GM18868 (cell line): ENCODE results near the gene C10orf105.

ENCODE experiments used
- ATAC-seq: cut with Tn5 transposase; IDR thresholded peaks from one replicate; pipeline ENCODE4 v1.9.1; 2021; ENCODE audit warnings: mild to moderate bottlenecking, moderate library complexity; ENCODE audit not compliant: unreplicated experiment

Gene C10orf105

DNA sequence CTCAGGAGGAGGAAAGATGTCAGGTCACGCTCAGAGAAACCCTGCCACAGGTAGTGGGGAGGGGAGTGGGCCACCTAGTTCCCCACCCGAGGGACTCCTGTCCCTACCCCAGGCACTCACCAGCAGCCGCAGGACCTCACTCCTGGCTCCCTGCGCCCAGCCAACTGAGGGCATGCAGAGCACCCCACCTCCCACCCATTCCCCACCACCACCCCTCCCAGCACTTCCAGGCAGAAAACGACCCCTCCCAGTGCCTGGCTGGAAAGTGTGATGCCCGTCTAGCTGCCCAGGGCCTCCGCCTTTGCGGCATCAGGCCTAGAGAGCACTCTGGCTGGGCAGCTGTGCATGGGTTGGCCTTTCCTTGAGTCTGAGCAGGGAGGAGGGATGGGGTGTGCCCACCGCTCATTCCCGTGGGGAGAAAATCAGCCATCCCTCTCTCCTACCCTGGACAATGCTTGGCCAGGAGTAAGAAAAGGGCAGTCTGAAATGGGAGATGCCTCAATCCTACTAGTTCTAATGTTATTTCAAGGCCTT is 1.3 kb downstream of the C10orf105 start:
- ATAC-seq: no peak

DNA sequence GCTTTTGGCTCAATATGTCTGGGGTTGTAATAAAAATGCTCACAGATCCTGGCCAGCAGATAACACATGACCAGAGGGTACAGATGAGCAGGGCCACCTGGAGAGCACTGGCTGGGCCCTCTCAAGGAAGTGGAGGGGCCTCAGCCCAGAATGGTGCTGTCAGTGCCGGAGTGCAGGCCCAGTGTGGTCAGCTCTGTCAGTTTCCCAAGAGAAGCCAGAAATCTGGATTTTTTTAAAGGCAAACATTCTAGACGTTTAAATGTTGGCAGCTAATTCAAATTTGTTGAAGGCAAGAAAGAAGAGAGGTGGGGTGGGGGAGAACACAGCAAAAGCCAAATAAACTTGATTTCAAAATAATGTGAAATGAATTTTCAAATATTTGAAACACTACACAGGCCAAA is 2.0 kb downstream of the C10orf105 start:
- ATAC-seq: no peak

DNA sequence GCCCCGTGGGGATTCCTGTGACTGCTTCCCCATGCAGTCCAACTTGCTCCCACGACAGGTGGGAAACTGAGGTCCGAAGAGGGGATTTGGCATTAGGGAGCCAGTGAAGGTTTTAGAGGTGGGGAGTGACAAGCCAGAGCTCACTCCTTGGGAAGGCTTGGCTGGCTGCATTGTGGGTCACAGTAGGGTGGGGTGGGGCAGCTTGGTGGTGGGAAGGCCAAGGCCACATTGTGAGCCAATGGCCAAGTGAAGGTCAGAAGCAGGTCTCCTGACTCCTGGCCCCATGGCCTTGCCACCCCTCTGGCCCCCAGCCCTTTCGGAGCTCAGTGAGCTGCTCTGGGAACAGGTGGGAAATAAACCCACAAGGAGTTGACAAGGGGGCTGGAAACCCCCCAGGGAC is 2.5 kb downstream of the C10orf105 start:
- ATAC-seq: no peak

DNA sequence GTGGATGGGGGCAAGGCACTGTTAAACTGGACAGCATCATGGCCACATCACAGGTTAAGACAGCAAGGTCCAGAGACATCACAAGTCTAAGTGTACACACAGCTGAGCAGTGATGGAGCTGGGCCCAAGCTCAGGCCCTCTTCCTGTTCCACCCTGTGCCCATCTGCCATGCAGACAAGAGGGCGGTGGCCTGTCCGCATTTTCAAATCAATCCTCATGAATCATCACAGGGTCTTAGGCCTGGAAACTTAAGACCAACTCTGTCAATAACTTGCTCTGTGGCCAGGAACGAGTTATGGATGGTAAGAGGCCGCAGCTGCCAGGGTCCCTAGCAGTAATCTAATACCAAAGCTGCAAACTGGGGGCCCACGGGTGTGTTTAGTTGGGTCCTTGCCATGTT is 3.2 kb downstream of the C10orf105 start:
- no peak for ATAC-seq

DNA sequence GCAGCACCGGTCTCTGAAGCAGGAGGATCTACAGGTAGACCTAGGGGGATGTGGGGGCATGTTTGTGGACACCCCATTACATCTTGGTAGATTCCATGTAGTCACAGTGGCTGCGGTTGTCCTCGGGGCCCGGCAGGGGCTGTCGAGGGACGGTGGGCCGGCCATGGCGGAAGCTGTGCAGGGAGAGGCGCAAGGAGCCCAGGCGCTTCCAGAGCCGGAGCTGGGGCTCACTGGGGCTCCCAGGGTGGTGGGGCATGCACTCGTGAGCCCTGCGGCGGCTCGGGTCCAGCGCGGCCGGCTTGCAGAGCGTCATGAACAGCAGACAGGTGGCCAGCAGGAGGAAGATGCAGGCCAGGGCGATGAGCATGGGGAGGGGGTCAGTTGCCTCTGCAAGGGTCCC is 3.7 kb downstream of the C10orf105 start:
- ATAC-seq: no peak

DNA sequence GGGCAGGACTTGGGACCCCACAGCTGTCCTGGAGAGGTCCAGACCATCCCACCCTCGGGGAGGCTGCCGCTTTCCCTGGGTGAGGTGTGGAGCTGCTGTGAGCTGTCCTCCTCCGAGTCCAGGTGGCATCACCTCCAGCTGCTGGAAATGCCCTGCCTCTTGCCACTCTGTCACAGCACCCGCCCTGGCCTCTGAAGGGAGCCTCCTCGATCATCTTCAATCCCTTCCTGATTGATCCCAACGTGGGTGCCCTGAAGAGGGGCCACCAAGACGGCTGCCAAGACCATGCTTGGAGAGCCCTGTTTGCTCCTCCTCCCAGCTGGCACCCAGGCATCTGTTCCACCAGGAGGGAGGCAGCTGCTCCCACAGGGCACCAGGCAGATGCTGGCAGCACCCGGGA is 4.6 kb downstream of the C10orf105 start:
- ATAC-seq: no peak

DNA sequence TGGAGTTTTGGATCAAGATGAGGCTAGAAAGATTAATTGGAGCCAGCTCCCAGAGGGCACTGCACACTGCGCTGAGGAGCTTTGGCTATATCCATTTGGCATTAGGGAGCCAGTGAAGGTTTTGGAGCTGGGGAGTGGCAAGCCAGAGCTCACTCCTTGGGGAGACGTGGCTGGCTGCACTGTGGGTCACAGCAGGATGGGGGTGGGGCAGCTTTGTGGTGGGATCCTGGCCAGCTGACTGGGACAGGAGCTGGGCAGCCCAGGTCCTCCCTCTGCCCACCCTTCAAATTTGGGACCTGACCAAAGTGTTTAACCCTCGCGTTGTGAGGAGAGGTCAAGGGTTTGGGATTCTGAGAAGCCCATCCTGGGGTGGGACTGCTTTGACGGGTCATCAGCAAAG is 5.0 kb downstream of the C10orf105 start:
- no peak for ATAC-seq

DNA sequence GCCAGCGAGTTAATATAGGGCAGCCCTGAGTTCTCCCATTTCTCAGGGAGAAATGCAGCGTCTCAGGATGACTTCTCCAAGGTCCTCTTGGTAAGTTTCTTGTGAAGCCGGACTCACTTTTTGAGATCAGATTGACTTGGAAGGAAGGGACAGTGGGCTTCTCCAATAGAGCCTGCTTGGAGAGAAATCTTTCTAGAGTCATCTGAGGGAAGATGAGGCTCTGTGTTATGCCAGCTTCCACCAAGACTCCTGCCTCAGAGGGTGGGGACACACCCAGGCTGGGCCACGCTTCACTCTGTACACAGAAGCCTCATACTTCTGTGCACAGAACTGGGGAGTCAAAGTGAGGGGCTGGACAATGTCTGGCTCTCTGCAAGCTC is 5.6 kb downstream of the C10orf105 start:
- ATAC-seq: no peak

DNA sequence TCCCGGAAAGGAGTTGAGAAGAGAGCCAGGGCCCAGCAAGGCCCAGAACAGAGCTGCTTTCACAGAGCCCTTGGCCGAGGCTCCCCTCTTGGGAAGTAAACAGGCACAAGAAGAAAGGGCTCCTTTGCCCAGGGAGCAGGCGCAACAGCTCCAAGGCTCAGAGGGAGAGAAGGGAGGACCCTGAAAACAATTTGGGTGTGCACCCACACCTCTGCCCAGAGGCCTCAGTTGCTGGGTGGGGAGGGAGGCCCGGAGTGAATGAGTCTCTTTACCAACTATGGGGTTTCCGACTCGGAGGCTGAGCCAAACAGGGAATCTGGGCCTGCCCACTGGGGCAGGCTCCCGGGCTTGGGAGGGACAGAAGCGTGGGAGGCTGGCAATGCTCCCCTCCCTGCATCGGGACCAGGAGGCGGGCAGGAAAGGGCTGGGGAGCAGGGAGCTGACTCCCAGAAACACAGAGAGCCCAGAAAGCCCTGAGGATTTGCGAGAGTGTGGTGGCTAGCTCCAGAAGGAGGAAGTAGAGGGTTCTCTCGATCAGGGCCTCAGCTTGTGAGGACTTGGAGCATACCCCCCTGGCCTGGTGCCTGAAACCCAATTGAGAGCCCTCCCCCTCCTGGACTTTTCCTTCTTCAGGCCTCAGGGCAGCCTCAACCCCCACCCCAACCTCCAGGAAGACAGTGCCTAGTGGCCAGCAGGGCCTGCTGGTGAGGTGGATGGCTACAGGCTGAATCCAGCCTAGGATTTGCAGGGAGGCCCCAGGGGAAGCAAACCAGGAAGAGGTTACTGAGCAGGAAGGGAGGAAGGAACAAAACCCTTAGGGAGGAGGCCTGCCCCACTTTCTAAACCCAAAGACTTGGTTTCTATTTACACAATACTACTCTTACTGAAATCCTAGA is 6.2 kb downstream of the C10orf105 start:
- ATAC-seq: no peak

DNA sequence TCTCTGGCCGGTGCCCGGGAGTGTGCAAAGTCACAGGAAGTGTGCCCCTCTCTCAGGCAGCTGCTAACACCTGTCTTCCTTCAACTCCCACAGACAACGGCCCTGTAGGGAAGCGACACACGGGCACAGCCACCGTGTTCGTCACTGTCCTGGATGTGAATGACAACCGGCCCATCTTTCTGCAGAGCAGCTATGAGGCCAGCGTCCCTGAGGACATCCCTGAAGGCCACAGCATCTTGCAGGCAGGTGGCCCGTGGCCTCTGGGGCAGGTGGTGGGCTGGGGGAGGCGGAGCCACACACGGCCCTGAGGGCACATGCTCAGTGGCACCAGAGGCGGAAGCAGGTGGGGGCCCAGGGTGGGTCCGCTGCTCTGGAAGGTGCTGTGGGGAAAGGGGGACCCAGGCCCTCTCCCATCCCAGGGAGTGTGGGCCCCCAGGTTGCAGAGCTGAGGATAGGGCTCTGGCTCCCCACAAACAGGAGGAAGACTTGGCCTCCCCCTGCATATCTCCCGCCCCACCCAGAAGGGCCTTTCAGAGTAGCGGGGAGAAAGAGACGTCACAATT is 6.9 kb downstream of the C10orf105 start:
- no peak for ATAC-seq

DNA sequence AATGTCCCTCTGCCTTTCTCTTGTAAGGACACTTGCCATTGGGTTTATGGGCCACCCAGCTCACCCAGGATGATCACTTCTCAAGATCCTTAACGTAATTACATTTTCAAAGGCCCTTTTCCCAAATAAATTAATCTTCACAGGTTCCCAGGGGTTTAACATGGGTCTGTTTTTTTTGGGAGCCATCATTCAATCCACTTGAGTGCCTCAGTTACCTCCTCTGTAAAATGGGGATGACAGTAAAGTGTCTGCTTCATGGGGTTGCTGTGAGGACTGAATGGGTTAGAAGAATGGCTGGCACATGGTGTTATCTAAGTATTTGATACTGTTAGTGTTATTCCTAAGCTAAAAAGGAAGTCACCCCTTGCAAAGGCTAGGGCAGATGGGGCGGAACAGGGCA is 7.4 kb downstream of the C10orf105 start:
- ATAC-seq: no peak

DNA sequence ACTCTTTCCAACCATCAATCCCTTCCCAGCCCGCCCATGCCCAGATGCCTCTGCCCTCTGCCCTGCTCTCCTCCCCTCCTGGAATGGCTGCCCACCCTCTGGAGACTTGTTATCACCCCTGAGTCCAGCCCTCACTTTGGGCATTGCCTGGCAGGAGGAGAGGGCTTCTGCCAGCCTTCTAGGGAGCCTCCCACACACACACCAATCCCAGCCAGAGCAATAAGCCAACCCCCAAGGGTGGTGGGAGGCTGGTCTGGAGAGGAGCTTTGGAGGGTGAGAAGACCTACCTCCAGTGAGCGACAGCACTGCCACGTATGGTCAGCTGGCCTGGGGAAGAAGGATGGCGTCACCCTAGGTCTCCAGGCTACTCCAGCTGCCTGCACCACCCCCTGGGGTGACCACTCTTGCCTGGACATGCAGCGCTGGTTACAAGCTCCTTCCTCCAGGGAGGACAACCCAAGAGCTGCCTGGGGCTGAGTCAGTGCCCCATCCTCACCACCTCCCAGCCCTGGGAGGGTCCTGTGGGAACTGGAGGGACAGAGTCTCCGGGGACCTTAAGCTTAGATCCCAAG is 8.4 kb downstream of the C10orf105 start:
- no peak for ATAC-seq

DNA sequence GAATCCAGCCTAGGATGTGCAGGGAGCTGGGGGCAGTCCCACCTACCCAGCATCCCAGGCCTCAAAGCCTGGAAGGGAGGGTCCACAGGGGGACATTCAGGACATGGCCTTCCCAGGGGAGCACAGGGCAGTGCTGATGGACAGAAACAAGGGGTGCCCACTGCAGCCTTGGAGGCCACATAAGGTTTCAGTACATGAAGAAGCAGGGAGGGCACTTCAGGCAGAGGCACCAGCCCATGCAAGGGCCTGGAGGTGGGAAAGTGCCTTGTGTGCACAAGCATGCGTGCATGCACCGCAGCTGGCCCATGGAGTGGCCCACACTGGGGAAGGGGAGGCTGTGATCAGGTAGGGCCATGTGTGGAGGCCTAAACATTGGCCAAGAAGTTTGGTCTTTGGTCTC is 9.1 kb downstream of the C10orf105 start:
- no peak for ATAC-seq

DNA sequence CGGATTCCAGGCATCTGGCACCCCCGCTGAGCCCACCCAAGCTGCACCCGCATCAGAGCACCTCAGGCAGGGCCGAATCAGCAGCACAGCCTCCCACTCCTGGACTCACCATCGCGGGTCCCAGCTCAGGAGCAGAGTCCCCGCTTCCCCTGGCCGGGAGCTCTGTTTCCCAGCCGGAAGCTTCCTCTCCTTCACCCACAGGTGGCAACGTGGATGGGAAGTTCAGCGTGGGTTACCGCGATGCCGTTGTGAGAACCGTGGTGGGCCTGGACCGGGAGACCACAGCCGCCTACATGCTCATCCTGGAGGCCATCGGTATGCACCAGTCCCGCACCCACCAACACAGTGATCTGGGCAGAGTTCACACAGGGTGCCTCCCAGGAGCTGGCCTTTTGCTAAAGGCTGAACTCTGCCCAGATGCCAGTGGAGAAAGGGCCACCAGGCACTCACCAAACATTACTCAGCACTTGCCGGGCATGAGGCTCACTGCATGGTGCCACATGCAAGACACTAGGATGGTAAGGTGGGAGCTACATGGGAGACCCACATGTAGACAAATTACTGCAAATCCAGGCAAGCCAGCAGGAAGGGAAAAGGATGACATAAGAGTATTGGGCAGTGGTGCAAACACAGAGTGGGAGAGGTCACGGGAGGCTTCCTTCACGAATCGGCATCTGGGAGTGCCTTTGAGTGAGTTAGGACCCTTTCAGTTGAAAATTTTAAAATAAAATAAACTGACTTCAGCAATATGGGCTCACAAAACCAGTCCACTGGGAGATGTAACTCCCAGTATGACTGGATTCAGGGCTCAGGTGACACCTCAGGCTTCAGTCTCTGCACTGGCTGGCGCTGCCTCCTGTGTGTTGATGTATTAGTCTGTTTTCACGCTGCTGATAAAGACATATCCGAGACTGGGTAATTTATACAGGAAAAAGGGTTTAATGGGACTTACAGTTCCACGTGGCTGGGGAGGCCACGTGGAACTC is 10.4 kb downstream of the C10orf105 start:
- peak; percentile 64 for ATAC-seq

DNA sequence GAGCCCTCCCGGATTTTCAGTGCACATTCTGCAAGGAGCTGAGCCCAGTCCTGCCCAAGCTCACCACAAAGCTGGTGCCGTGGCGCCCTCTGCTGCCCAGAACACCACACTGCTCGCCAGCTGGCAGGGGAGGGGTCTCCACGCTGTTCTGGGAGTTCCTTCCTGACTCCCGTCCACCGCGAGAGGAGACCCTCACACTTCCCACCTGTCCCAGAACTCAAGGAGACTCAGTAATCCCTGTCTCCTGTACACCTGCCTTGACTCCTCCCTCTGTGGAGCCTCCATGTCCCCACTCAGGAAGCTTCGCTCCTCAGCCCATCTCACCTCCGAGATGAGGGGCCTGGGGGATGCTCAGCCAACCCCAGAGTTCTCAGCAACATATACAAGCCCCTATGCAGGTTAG is 11.3 kb downstream of the C10orf105 start:
- ATAC-seq: no peak

DNA sequence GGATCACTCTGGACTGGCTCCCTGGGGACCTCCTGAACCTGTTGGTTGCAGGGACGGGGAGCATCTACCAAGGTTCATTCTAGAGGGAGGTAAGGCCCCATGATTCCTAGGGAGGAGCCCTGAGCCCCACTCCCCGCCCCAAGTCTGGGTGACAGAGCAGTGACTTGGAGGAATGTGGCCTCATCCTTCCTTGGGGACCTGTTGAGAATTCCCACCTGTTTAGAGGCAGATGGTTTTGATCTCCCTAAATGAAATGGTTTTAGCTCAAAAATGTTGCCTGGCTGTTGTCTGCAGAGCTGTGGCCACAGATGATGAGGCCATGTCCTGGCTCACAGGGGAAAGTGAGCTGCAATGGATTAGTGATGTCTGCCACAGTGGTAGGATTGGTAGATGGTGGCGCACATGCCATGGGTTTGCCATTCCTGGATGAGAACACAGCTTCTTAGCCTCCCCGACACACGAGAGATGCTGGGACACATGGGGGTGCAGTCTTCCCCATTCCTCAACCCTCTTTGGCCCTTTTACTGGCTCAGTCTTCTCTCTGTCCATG is 12.3 kb downstream of the C10orf105 start:
- ATAC-seq: no peak

DNA sequence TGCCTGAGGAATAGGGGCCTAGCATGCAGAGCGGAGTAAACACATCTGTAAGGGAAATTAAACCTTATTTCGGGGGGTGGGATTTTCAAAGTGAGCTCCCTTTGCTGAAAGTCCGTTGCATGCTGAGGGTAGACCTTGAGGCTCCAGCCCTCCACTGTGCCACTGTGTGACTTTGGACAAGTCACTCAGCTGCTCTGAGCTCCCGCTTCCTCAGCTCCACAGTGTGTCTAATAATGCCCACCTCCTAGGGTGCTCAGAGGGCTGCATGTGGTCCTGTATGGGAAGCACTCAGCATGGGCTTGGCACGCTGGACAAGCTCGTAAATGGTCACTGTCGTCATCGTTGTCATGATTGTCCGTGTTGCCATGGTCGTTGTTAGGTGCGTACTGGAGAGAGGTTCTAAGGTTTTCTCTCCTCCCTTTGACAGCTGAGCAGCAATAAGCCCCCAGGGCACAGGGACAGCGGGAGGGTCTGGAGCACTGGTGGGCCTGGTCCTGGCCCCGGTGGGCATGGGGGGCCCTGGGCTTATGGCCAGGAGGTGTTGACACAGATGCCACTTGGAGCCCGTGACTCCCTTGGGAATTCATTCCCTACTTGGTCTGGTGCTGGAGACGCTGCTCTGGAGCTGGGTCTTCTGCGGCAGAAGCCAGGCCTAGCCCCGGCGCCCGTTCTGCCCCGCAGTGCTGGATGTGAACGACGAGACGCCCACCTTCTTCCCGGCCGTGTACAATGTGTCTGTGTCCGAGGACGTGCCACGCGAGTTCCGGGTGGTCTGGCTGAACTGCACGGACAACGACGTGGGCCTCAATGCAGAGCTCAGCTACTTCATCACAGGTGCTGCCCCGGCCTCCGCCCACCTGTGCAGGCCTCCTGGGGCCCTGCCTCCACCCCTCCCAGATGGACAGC is 13.1 kb downstream of the C10orf105 start:
- no peak for ATAC-seq

DNA sequence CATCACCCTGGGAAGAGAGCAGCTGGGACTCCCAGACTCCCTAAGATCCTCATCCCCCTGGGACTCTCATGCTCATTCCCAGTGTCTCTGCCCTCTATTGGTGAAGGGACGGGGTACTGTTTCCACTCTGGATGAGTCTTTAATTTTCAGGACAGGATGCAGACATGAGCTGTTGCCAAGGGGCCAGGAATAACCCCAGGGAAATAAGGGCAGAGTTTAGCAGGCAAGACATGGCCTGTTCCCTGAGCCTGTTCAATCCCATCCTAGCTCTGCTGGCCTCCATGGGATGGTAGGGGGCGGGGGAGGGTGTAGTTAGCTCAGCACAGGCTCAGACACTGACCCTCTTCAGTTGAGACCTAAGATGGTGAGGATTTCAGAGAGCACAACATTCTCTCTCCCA is 14.0 kb downstream of the C10orf105 start:
- no peak for ATAC-seq

DNA sequence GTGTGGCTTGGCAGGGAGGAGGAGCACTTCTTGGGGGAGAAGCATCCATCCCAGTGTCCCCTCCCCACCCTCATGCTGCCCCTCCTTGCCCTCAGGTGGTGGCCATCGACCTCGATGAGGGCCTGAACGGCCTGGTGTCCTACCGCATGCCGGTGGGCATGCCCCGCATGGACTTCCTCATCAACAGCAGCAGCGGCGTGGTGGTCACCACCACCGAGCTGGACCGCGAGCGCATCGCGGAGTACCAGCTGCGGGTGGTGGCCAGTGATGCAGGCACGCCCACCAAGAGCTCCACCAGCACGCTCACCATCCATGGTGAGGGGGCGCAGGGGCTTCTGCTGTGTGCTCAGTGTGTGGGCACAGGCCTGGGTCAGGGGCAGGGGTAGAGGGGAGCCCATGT is 14.8 kb downstream of the C10orf105 start:
- no peak for ATAC-seq

DNA sequence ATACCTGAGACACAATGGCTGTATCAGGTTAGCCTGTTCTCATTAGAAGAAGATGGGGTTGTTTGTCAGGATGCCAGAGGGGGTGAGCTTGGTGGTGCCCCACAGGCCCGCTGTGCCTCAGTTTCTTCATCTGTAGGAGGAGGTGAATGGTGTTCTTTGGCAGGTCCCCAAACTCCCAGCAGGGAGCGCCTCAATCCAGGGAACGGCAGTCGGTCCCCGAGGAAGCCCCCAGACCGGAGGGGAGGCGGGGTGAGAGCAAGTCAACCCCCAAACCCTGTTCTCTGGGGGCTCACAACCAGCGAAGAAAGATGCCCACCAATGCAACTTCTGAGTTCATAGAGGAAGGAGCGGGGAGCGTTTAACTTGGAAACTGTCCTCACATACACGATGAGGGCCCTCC is 16.0 kb downstream of the C10orf105 start:
- ATAC-seq: no peak
